GM19025 (cell line): Measurements from ENCODE around the gene ZNF782.
"Not testable (repeated sequence)": the region's sequence is repeated elsewhere in the genome, so short reads cannot be mapped to it uniquely, and the experiment has no call there.

Source experiments
- ATAC-seq: cut with Tn5 transposase; IDR thresholded peaks from one replicate; pipeline ENCODE4 v1.9.1; 2021; ENCODE audit warnings: mild to moderate bottlenecking, low read depth, moderate library complexity; ENCODE audit not compliant: unreplicated experiment

ZNF782 gene

DNA sequence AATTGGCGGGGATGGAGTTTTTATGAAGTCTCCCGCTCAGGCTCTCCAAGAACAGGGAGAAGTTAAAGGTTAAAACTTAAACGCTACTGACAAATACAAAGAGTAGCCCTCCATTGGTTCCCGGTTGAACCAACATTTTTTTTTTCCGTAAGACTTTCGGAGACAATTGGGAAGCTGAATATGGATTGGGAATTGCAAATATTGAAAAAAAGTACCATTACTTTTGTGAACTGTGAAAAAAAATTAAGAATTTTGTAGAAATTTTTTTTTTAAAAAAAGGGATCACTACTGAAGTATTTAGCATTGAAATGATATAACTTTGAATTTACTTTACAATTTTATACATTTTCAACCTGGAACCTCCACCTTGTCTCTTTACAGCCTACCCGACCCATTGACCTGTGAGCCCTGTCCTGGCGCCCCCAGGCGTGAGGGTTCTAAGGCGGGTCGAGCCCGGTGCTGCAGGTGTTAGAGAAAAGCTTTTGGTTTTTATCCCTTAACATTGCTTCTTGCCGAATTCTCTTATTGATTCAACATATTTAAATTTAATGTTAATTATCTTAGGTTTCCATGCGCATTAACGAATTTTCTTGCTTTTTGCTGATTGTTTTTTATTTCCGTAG is 448 bp upstream of the ZNF782 start:
- no peak for ATAC-seq

DNA sequence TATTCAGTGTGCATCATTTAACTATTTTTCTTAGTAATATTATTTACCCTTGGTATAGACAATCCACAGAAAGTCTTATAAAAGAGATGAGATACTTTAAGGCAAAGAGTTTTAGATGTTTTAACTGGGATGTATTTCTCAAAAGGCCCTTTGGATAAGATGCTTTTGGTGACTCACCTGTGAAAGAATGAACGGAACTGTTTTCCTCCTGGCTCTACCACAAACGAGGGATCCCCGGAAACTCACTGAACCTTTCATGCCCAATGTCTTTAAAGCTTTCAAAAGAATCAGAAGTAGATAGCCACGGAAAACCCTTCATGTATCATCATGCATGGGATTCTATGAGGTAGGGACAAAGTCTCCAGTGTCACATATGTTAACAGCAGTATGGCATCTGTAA is 1.6 kb downstream of the ZNF782 start:
- no peak for ATAC-seq

DNA sequence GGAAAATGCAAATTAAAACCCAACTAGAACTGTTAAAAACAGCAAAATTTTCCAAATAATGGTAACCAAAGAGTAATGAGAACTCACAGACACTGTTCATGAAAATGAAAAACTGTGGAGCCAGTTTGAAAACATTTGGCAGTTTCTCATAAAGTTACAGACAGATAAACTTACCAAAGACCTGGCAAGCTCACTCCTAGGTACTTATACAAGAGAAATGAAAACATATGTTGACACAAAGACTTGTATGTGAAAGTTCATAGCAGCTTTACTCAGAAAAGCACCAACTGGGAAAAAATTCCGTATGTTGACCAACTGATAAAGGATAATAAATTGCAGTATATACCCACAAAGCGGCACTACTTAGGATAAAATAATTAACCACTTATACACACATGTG is 10.3 kb downstream of the ZNF782 start:
- no peak for ATAC-seq

- ATAC-seq: no peak
These were observed 35.8 kb downstream of the ZNF782 start for GRCh38 chr9:96818533-96818932.

DNA sequence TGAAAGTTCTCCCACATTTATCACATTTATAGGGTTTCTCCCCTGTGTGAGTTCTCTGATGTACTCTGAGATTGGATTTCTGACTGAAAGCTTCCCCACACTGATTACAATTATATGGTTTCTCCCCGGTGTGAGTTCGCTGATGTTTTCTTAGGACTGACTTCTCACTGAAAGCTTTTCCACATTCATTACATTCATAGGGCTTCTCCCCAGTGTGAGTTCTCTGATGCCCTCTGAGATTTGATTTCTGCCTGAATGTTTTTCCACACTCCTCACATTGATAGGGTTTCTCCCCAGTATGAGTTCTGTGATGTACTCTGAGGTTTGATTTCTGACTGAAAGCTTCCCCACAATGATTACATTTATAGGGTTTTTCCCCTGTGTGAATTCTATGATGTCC is 36.3 kb downstream of the ZNF782 start:
- no peak for ATAC-seq

DNA sequence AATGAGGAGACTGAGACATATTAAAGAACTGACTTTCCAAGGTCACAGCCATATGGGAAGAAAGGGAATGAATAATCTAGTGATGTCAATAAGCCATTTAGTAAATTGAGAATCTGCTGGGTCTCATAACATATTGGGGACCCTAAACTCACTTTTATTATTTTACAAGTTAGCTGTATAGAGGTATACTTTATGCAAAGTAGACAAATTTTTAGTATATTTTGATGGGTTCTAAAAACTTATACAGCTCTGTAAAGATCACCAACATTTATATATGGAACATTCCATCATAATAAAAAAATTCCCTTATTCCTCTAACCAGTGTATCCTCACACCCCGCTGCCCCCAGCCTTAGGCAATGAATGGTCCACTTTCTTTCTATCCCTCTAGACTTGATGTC is 40.7 kb downstream of the ZNF782 start:
- ATAC-seq: no peak

DNA sequence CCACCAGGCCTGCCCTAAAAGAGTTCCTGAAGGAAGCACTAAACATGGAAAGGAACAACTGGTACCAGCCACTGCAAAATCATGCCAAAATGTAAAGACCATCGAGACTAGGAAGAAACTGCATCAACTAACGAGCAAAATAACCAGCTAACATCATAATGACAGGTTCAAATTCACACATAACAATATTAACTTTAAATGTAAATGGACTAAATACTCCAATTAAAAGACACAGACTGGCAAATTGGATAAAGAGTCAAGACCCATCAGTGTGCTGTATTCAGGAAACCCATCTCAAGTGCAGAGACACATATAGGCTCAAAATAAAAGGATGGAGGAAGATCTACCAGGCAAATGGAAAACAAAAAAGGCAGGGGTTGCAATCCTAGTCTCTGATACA is 55.4 kb downstream of the ZNF782 start:
- not testable (repeated sequence) for ATAC-seq

DNA sequence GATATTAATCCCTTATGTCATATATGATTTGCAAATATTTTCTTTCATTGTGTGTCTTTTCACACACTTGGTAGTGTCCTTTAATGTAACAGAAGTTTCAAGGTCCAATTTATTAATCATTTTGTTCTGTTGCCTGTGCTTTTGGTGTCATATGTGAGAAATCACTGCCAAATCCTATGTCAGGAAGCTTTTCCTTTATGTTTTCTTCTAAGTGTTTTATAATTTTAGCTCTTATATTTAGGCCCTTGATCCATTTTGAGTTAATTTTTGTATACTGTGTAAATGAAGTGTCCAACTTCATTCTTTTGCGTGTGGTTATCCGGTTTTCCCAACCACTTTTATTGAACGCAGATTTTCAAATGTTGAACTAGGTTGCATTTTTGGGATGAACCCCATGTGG is 70.3 kb downstream of the ZNF782 start:
- ATAC-seq: no peak

GRCh38 chr9:96782235-96782634 is 72.1 kb downstream of the ZNF782 start:
- no peak for ATAC-seq

DNA sequence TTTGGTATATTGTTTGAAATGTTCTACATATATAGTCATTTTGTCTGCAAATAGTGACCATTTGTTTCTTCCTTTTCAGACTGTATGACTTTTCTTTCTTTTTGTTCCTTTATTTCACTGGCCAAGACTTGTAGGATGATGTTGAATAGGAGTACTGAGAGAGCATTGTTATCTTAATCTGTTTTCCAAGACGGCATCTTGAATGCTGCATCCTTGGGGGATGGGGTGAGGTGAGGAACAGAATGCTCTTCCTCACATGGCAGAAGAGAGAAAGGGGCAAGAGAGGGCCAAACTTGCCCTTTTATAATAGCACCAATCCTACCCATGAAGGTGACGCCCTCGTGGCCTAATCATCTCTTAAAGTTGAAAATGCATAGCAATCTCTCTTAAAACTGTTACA is 72.8 kb downstream of the ZNF782 start:
- no peak for ATAC-seq

- no peak for ATAC-seq
These were observed 75.2 kb downstream of the ZNF782 start for GRCh38 chr9:96779089-96779488.

- no peak for ATAC-seq
These were observed 76.9 kb downstream of the ZNF782 start for GRCh38 chr9:96777426-96777864.

DNA sequence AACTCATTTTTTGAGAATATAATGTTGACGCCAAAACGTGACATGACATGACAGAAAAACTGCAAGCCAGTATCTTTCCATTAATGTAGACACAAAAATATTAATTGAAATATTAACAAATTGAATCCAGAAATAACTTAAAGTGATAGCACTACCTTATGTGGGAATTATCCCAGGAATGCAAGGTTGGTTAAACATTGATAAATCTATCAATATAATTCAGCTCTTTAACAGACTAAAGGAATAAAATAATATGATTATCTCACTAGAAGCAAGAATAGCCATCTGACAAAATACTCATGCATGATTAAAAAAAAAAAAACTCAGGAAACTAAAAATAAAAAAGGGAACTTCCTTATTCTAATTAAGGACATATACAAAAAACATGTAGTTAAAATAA is 83.2 kb downstream of the ZNF782 start:
- ATAC-seq: no peak

- no peak for ATAC-seq
These were observed 84.3 kb downstream of the ZNF782 start for GRCh38 chr9:96769989-96770388.
